Stimulated activated naive B cell treated with anti-CD40 and anti-IgM and Interleukin-4, amounts not matched to agents 10 μg/mL and 1 μg/mL and 100 μg/mL, for 72 hours (primary cell): ENCODE results near the gene ST7.

ENCODE experiments used
- ATAC-seq, 2 donors: fragments of 150-1000 bp; cut with Tn5 transposase; replicated peaks; 2 replicates each; pipeline ENCODE4 v1.10.0; 2021; ENCODE audit warnings: moderate library complexity in 1 of 2
- DNase-seq: peaks from one replicate; pipeline ENCODE4 v3.0.0; 2021
- H3K27ac Mint-ChIP-seq: one replicate; pipeline ENCODE4 v1.8.0; 2022; ENCODE audit warnings: mild to moderate bottlenecking, mixed read lengths
- H3K27me3 Mint-ChIP-seq, 2 donors: one replicate each; pipeline ENCODE4 v1.8.0; 2022; ENCODE audit warnings: mixed read lengths in 2 of 2
- H3K36me3 Mint-ChIP-seq, 2 donors: one replicate each; pipeline ENCODE4 v1.8.0; 2022; ENCODE audit warnings: mixed read lengths in 2 of 2, mild to moderate bottlenecking in 1 of 2
- H3K4me1 Mint-ChIP-seq, 2 donors: one replicate each; pipeline ENCODE4 v1.8.0; 2022; ENCODE audit warnings: mixed read lengths in 2 of 2, mild to moderate bottlenecking in 1 of 2
- H3K4me3 Mint-ChIP-seq, 2 donors: one replicate each; pipeline ENCODE4 v1.8.0; 2022; ENCODE audit warnings: mild to moderate bottlenecking in 2 of 2, mixed read lengths in 2 of 2, moderate library complexity in 1 of 2
- H3K9me3 Mint-ChIP-seq, 2 donors: one replicate each; pipeline ENCODE4 v1.8.0; 2022; ENCODE audit warnings: mixed read lengths in 2 of 2, mild to moderate bottlenecking in 1 of 2

ST7 gene

GRCh38 chr7:116999311-116999710 is 46.0 kb downstream of the ST7 start:
- H3K36me3 Mint-ChIP-seq: no peaks in the 10 kb centered on the region
- H3K9me3 Mint-ChIP-seq: no peaks in the 10 kb centered on the region
- no peaks in the 10 kb centered on the region for H3K27me3 Mint-ChIP-seq
- H3K4me1 Mint-ChIP-seq: no peaks in the 10 kb centered on the region
- ATAC-seq: no peak
- H3K27ac Mint-ChIP-seq: no peak overlapping the region
- H3K4me3 Mint-ChIP-seq: no peak overlapping the region
- DNase-seq: no peak

GRCh38 chr7:117001283-117001682 is 48.0 kb downstream of the ST7 start:
- no peaks in the 10 kb centered on the region for H3K4me1 Mint-ChIP-seq
- no peak overlapping the region for H3K4me3 Mint-ChIP-seq
- DNase-seq: no peak
- no peaks in the 10 kb centered on the region for H3K36me3 Mint-ChIP-seq
- H3K27ac Mint-ChIP-seq: no peak overlapping the region
- ATAC-seq: no peak
- H3K9me3 Mint-ChIP-seq: no peaks in the 10 kb centered on the region
- no peaks in the 10 kb centered on the region for H3K27me3 Mint-ChIP-seq

GRCh38 chr7:117004899-117005298 is 51.6 kb downstream of the ST7 start:
- peaks cover 6 to 10% of the 10 kb centered on the region in 2 donors for H3K4me1 Mint-ChIP-seq
- H3K9me3 Mint-ChIP-seq: no peaks in the 10 kb centered on the region
- no peak overlapping the region for H3K27ac Mint-ChIP-seq
- no peaks in the 10 kb centered on the region for H3K36me3 Mint-ChIP-seq
- ATAC-seq (no peak), DNase-seq (no peak)
- H3K27me3 Mint-ChIP-seq: peaks cover 0 to 6% of the 10 kb centered on the region in 2 donors
- no peak overlapping the region for H3K4me3 Mint-ChIP-seq

GRCh38 chr7:117005449-117005848 is 52.1 kb downstream of the ST7 start:
- H3K4me3 Mint-ChIP-seq: no peak overlapping the region
- no peaks in the 10 kb centered on the region for H3K9me3 Mint-ChIP-seq
- no peaks in the 10 kb centered on the region for H3K36me3 Mint-ChIP-seq
- peaks cover 0 to 6% of the 10 kb centered on the region in 2 donors for H3K27me3 Mint-ChIP-seq
- peaks cover 11 to 16% of the 10 kb centered on the region in 2 donors for H3K4me1 Mint-ChIP-seq
- no peak overlapping the region for H3K27ac Mint-ChIP-seq
- ATAC-seq: no peak
- no peak for DNase-seq

GRCh38 chr7:117006907-117007684 is 53.8 kb downstream of the ST7 start:
- H3K27ac Mint-ChIP-seq: no peak overlapping the region
- DNase-seq (no peak), ATAC-seq (no peak)
- H3K4me3 Mint-ChIP-seq: no peak overlapping the region
- peaks cover 25 to 32% of the 10 kb centered on the region in 2 donors for H3K4me1 Mint-ChIP-seq
- H3K27me3 Mint-ChIP-seq: peaks cover 0 to 6% of the 10 kb centered on the region in 2 donors
- H3K9me3 Mint-ChIP-seq: no peaks in the 10 kb centered on the region
- no peaks in the 10 kb centered on the region for H3K36me3 Mint-ChIP-seq

- DNase-seq (no peak), ATAC-seq (no peak)
- H3K4me1 Mint-ChIP-seq: peaks cover 25 to 37% of the 10 kb centered on the region in 2 donors
- H3K4me3 Mint-ChIP-seq: no peak overlapping the region
- peaks cover 0 to 6% of the 10 kb centered on the region in 2 donors for H3K27me3 Mint-ChIP-seq
- no peaks in the 10 kb centered on the region for H3K9me3 Mint-ChIP-seq
- H3K27ac Mint-ChIP-seq: no peak overlapping the region
- no peaks in the 10 kb centered on the region for H3K36me3 Mint-ChIP-seq
Observed at GRCh38 chr7:117008118-117008885, 55.0 kb downstream of the ST7 start.

GRCh38 chr7:117008886-117009531 is 55.7 kb downstream of the ST7 start:
- Mint-ChIP-seq H3K9me3 (no peaks in the 10 kb centered on the region), H3K27ac (no peak overlapping the region), H3K27me3 (peaks cover 0 to 6% of the 10 kb centered on the region in 2 donors), H3K4me3 (no peak overlapping the region), H3K36me3 (no peaks in the 10 kb centered on the region), H3K4me1 (peaks cover 25 to 37% of the 10 kb centered on the region in 2 donors)
- no peak for ATAC-seq
- no peak for DNase-seq

- Mint-ChIP-seq H3K27ac (peak overlapping the region; percentile 20), H3K4me3 (peak overlapping the region; percentile 2 to 17), H3K27me3 (peaks cover 0 to 6% of the 10 kb centered on the region in 2 donors), H3K36me3 (no peaks in the 10 kb centered on the region), H3K4me1 (peaks cover 25 to 38% of the 10 kb centered on the region in 2 donors), H3K9me3 (no peaks in the 10 kb centered on the region)
- ATAC-seq (no peak), DNase-seq (no peak)
Observed at GRCh38 chr7:117009705-117010361, 56.5 kb downstream of the ST7 start.

GRCh38 chr7:117010375-117011133 is 57.3 kb downstream of the ST7 start:
- DNase-seq: no peak
- ATAC-seq: peak; percentile 55 to 64
- Mint-ChIP-seq H3K4me1 (peaks cover 29 to 45% of the 10 kb centered on the region in 2 donors), H3K36me3 (no peaks in the 10 kb centered on the region), H3K4me3 (peak overlapping the region; percentile 11 to 61), H3K27me3 (peaks cover 0 to 6% of the 10 kb centered on the region in 2 donors), H3K27ac (peak overlapping the region; percentile 91), H3K9me3 (no peaks in the 10 kb centered on the region)

GRCh38 chr7:117011419-117012260 is 58.3 kb downstream of the ST7 start:
- Mint-ChIP-seq H3K4me3 (peak overlapping the region; percentile 49 to 75), H3K4me1 (peaks cover 30 to 48% of the 10 kb centered on the region in 2 donors), H3K27ac (peak overlapping the region; percentile 91), H3K27me3 (peaks cover 0 to 6% of the 10 kb centered on the region in 2 donors), H3K9me3 (no peaks in the 10 kb centered on the region), H3K36me3 (no peaks in the 10 kb centered on the region)
- ATAC-seq (peak; percentile 93 to 95), DNase-seq (peak; percentile 30)

GRCh38 chr7:117012284-117012683 is 59.0 kb downstream of the ST7 start:
- Mint-ChIP-seq H3K36me3 (no peaks in the 10 kb centered on the region), H3K4me1 (peaks cover 33 to 53% of the 10 kb centered on the region in 2 donors), H3K27me3 (no peaks in the 10 kb centered on the region), H3K27ac (peak overlapping the region; percentile 91), H3K9me3 (no peaks in the 10 kb centered on the region), H3K4me3 (no peak overlapping the region)
- ATAC-seq (peak; percentile 3 to 7), DNase-seq (no peak)

- Mint-ChIP-seq H3K4me1 (peaks cover 37 to 57% of the 10 kb centered on the region in 2 donors), H3K4me3 (no peak overlapping the region), H3K27me3 (no peaks in the 10 kb centered on the region), H3K9me3 (no peaks in the 10 kb centered on the region), H3K27ac (no peak overlapping the region), H3K36me3 (no peaks in the 10 kb centered on the region)
- DNase-seq (no peak), ATAC-seq (no peak)
Observed at GRCh38 chr7:117012696-117013095, 59.4 kb downstream of the ST7 start.
